SK-N-SH (cell line): ENCODE measurements around the gene TSPAN6. TPM values are rescaled to one million over a fixed set of nuclear protein-coding genes. Genes with fewer than 3 reads are reported as not detected.
A peak's percentile ranks its signal among the peaks of the same experiment; 100 is the strongest.

Experiments
- CTCF ChIA-PET: fragments of 300-600, 350-600 bp; formaldehyde crosslinking; extraction: SDS; loops from one replicate; lab custom pipeline; 2021; lab: Yijun Ruan, JAX
- POLR2A ChIA-PET: fragments of 350-600 bp; sonication (Branson Sonifier 250); formaldehyde crosslinking; extraction: SDS; loops from one replicate; lab custom pipeline; 2020; ENCODE audit warnings: antibody characterized with exemption, inconsistent platforms; lab: Yijun Ruan, JAX
- DNase-seq: peaks from one replicate; pipeline ENCODE4 v3.0.0; 2012
- H2AFZ ChIP-seq: fragments of 200-600 bp; sonication (generic); 2 replicates; pipeline ENCODE4 v1.8.1; 2016; ENCODE audit warnings: antibody characterized with exemption, mild to moderate bottlenecking, low read depth
- H3F3A ChIP-seq: fragments of 200-600 bp; sonication (generic); replicated peaks from 2 replicates; pipeline ENCODE3; 2016; ENCODE audit warnings: antibody characterized with exemption, mild to moderate bottlenecking; ENCODE audit not compliant: insufficient read depth
- H3K27ac ChIP-seq, 2 experiments: fragments of 200-500 bp in 1 of 2; fragments of 200-600 bp in 1 of 2; sonication (Bioruptor generic) in 1 of 2; sonication (generic), shearing (Covaris generic) in 1 of 2; 2 replicates each; pipeline versions ENCODE4 v1.5.1 to v1.6.1; 2014 to 2016; ENCODE audit warnings: low read depth in 2 of 2, inconsistent platforms in 1 of 2, low read length in 1 of 2, mild to moderate bottlenecking in 1 of 2, mixed read lengths in 1 of 2
- H3K27me3 ChIP-seq: fragments of 200-600 bp; sonication (generic), shearing (Covaris generic); 2 replicates; pipeline ENCODE4 v1.6.1; 2016; ENCODE audit warnings: mixed run types; ENCODE audit not compliant: insufficient read depth
- H3K36me3 ChIP-seq, 2 experiments: fragments of 200-500 bp in 1 of 2; fragments of 200-600 bp in 1 of 2; sonication (Bioruptor generic) in 1 of 2; sonication (generic) in 1 of 2; replicated peaks in 1 of 2; 2 replicates each; pipeline versions ENCODE3 to v1.5.1; 2014 to 2016; ENCODE audit warnings: low read length in 1 of 2, mild to moderate bottlenecking in 1 of 2; ENCODE audit not compliant: insufficient read depth in 2 of 2, control insufficient read depth in 1 of 2
- H3K4me1 ChIP-seq, 2 experiments: fragments of 200-500 bp in 1 of 2; fragments of 200-600 bp in 1 of 2; sonication (Bioruptor generic) in 1 of 2; sonication (generic), shearing (Covaris generic) in 1 of 2; 2 replicates each; pipeline versions ENCODE4 v1.5.1 to v1.6.1; 2014 to 2016; ENCODE audit warnings: low read depth in 1 of 2, low read length in 1 of 2, mixed run types in 1 of 2; ENCODE audit not compliant: insufficient read depth in 2 of 2, control insufficient read depth in 1 of 2
- H3K4me2 ChIP-seq: fragments of 200-600 bp; sonication (generic), shearing (Covaris generic); 2 replicates; pipeline ENCODE4 v1.6.1; 2017; ENCODE audit warnings: mixed run types
- H3K4me3 ChIP-seq, 2 experiments: fragments of 200-500 bp in 1 of 2; fragments of 200-600 bp in 1 of 2; sonication (Bioruptor generic) in 1 of 2; sonication (generic), shearing (Covaris generic) in 1 of 2; 2 replicates each; pipeline versions ENCODE4 v1.5.1 to v1.8.1; 2014 to 2016; ENCODE audit warnings: low read depth in 2 of 2, inconsistent platforms in 1 of 2, low read length in 1 of 2, mild to moderate bottlenecking in 1 of 2, mixed read lengths in 1 of 2, moderate library complexity in 1 of 2
- H3K79me2 ChIP-seq: fragments of 200-600 bp; sonication (generic); 2 replicates; pipeline ENCODE4 v1.8.1; 2017; ENCODE audit warnings: mild to moderate bottlenecking; ENCODE audit not compliant: insufficient read depth
- H3K9ac ChIP-seq: fragments of 200-600 bp; sonication (generic); 2 replicates; pipeline ENCODE4 v1.6.1; 2017; ENCODE audit warnings: mixed run types
- H3K9me2 ChIP-seq: fragments of 200-600 bp; sonication (generic); 2 replicates; pipeline ENCODE4 v1.6.1; 2017; ENCODE audit warnings: mixed run types
- H3K9me3 ChIP-seq: fragments of 200-600 bp; sonication (generic); 2 replicates; pipeline ENCODE4 v1.6.1; 2017; ENCODE audit warnings: mixed run types, mild to moderate bottlenecking, moderate library complexity
- H4K20me1 ChIP-seq: fragments of 200-600 bp; sonication (generic); 2 replicates; pipeline ENCODE4 v1.6.1; 2017; ENCODE audit warnings: mild to moderate bottlenecking, mixed run types; ENCODE audit not compliant: insufficient read depth
- EZH2phosphoT487 ChIP-seq: fragments of 200-600 bp; sonication (generic); IDR thresholded peaks from 2 replicates; pipeline ENCODE4 v1.6.1; 2017; ENCODE audit warnings: low read depth, mixed run types, mild to moderate bottlenecking, antibody characterized with exemption, moderate library complexity, borderline replicate concordance
- FOSL2 ChIP-seq: IDR thresholded peaks from 2 replicates; pipeline ENCODE4 v1.4.0; 2012; ENCODE audit warnings: low read depth, mild to moderate bottlenecking, moderate library complexity, borderline replicate concordance
- FOXJ3 ChIP-seq: sonication (generic); formaldehyde crosslinking; IDR thresholded peaks from 2 replicates; pipeline ENCODE4 v1.5.1; 2020; ENCODE audit warnings: mild to moderate bottlenecking, missing genetic modification reagents
- GABPA ChIP-seq: IDR thresholded peaks from 2 replicates; pipeline ENCODE4 v1.4.0; 2012; ENCODE audit warnings: low read depth, mild to moderate bottlenecking
- GATA2 ChIP-seq: sonication (generic); formaldehyde crosslinking; IDR thresholded peaks from 2 replicates; pipeline ENCODE4 v1.5.0; 2020; ENCODE audit warnings: mild to moderate bottlenecking, missing genetic modification reagents
- MXI1 ChIP-seq: IDR thresholded peaks from 2 replicates; pipeline ENCODE4 v1.6.1; 2012; ENCODE audit warnings: mild to moderate bottlenecking, low read depth, low read length, improper control_type of control experiment
- POLR2AphosphoS5 ChIP-seq: IDR thresholded peaks from 2 replicates; pipeline ENCODE4 v1.6.1; 2012; ENCODE audit warnings: low read depth, low read length
- RAD21 ChIP-seq: IDR thresholded peaks from 2 replicates; pipeline ENCODE4 v1.6.1; 2012; ENCODE audit warnings: mild to moderate bottlenecking, low read length
- RFX5 ChIP-seq: IDR thresholded peaks from 2 replicates; pipeline ENCODE4 v1.6.1; 2012; ENCODE audit warnings: mild to moderate bottlenecking, improper control_type of control experiment, low read length
- TAF1 ChIP-seq: IDR thresholded peaks from 2 replicates; pipeline ENCODE4 v1.6.1; 2012; ENCODE audit warnings: low read depth, mild to moderate bottlenecking, low read length, moderate library complexity, borderline replicate concordance
- USF2 ChIP-seq: fragments of 150-350 bp; IDR thresholded peaks from 2 replicates; pipeline ENCODE4 v1.6.1; 2017; ENCODE audit warnings: antibody characterized with exemption, low read length, low read depth, borderline replicate concordance
- WGBS: methylation state at CpG from one replicate; pipeline ENCODE4 v1.1.6; 2017; ENCODE audit warnings: low lambda C conversion rate; 5-methylcytosine and 5-hydroxymethylcytosine counted together
- polyA plus RNA-seq, 3 experiments: library from polyadenylated mRNA; depleted of rRNA; stranded (reverse); fragments of >200 nt; gene quantifications; 2 replicates each; pipeline ENCODE4 v1.2.3, GENCODE V29; 2012
- TF ChIP-seq, protein P1 (sequence below): IDR thresholded peaks from 2 replicates; pipeline ENCODE4 v1.4.0; 2012; ENCODE audit warnings: low read depth, borderline replicate concordance
- TF ChIP-seq, protein P2 (sequence below): IDR thresholded peaks from 2 replicates; pipeline ENCODE4 v1.6.1; 2012; ENCODE audit warnings: mild to moderate bottlenecking, low read depth, low read length, moderate library complexity
- TF ChIP-seq, protein P3 (sequence below): fragments of 150-350 bp; IDR thresholded peaks from 2 replicates; pipeline ENCODE4 v1.6.1; 2016; ENCODE audit warnings: mild to moderate bottlenecking, low read depth, low read length
- TF ChIP-seq, protein P4 (sequence below): fragments of 200-600 bp; sonication (generic); IDR thresholded peaks from 2 replicates; pipeline ENCODE4 v1.6.1; 2017; ENCODE audit warnings: antibody characterized with exemption, mild to moderate bottlenecking, moderate library complexity
- TF ChIP-seq, protein P5 (sequence below): IDR thresholded peaks from 2 replicates; pipeline ENCODE4; 2012

The TSPAN6 gene
- polyA plus RNA-seq, 1 of the 3 experiments (the other 2 are of a cell fraction) = 20.9 TPM

DNA sequence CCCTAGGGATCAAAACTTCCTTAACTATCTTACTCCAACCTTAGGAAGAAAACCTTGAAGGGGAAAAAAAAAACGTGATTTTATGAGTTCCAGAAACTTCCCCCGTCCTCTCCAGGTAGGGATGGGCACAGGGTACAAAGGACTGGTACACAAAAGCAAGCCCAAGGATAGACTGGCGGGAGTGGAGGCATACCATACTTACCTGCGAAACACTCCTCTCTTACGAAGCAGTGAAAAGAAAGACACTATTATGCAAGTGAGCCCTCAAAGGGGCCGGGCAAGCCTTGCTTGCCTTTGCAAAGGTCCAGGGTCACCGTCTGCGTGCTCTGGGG lies 651 bp downstream of the TSPAN6 start (continued):
- TF ChIP-seq, protein P1, sequence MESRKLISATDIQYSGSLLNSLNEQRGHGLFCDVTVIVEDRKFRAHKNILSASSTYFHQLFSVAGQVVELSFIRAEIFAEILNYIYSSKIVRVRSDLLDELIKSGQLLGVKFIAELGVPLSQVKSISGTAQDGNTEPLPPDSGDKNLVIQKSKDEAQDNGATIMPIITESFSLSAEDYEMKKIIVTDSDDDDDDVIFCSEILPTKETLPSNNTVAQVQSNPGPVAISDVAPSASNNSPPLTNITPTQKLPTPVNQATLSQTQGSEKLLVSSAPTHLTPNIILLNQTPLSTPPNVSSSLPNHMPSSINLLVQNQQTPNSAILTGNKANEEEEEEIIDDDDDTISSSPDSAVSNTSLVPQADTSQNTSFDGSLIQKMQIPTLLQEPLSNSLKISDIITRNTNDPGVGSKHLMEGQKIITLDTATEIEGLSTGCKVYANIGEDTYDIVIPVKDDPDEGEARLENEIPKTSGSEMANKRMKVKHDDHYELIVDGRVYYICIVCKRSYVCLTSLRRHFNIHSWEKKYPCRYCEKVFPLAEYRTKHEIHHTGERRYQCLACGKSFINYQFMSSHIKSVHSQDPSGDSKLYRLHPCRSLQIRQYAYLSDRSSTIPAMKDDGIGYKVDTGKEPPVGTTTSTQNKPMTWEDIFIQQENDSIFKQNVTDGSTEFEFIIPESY = no peak
- TF ChIP-seq MXI1 (no peak), EZH2phosphoT487 (no peak)

DNA sequence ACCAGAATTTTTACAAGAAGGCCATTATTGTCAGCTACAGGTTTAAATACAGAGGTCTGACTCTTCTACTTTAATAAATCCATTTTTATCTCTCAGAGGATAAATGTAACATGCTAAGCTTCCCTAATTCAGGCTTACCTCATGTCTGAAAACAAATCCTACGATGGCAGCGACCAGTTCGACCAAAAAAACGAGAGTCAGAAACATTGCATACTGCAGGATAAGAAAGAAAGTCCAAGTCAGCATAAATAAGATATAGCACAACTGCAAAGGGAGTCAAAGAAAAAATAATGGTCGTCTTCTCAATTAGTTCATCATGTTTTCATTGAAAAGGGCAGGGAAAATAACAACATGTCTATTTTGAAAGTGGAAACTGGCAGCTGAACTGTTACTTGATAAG lies 1.6 kb downstream of the TSPAN6 start:
- Histone ChIP-seq H3K9ac (no peak overlapping the region), H3K4me2 (0 out of 2 replicates have a peak overlapping the region, but pooled peaks have one; percentile 73), H3K27ac (no peak overlapping the region), H3K79me2 (no peaks in the 10 kb centered on the region), H3K4me1 (peaks cover 0 to 3% of the 10 kb centered on the region in 2 experiments; a peak in 1 of 4 replicates), H3K9me3 (no peaks in the 10 kb centered on the region), H3K36me3 (peaks cover 0 to 16% of the 10 kb centered on the region in 2 experiments), H3K27me3 (no peaks in the 10 kb centered on the region; the same call in 1 of the 2 replicates), H3K4me3 (no peak overlapping the region), H4K20me1 (no peaks in the 10 kb centered on the region), H3F3A (no peaks in the 10 kb centered on the region), H2AFZ (no peak overlapping the region), H3K9me2 (no peaks in the 10 kb centered on the region)
- DNase-seq = no peak
- CTCF ChIA-PET = no interaction called here
- 48% methylated on average over 5 of the region's 5 CpGs for WGBS
- POLR2A ChIA-PET = no interaction called here
- TF ChIP-seq GATA2 (CRISPR knock-in tag) (no peak), TAF1 (no peak), GABPA (no peak), POLR2AphosphoS5 (no peak), MXI1 (no peak), EZH2phosphoT487 (no peak), RAD21 (no peak), RFX5 (no peak), FOXJ3 (CRISPR knock-in tag) (no peak), FOSL2 (no peak), USF2 (no peak)
- TF ChIP-seq, protein P2, sequence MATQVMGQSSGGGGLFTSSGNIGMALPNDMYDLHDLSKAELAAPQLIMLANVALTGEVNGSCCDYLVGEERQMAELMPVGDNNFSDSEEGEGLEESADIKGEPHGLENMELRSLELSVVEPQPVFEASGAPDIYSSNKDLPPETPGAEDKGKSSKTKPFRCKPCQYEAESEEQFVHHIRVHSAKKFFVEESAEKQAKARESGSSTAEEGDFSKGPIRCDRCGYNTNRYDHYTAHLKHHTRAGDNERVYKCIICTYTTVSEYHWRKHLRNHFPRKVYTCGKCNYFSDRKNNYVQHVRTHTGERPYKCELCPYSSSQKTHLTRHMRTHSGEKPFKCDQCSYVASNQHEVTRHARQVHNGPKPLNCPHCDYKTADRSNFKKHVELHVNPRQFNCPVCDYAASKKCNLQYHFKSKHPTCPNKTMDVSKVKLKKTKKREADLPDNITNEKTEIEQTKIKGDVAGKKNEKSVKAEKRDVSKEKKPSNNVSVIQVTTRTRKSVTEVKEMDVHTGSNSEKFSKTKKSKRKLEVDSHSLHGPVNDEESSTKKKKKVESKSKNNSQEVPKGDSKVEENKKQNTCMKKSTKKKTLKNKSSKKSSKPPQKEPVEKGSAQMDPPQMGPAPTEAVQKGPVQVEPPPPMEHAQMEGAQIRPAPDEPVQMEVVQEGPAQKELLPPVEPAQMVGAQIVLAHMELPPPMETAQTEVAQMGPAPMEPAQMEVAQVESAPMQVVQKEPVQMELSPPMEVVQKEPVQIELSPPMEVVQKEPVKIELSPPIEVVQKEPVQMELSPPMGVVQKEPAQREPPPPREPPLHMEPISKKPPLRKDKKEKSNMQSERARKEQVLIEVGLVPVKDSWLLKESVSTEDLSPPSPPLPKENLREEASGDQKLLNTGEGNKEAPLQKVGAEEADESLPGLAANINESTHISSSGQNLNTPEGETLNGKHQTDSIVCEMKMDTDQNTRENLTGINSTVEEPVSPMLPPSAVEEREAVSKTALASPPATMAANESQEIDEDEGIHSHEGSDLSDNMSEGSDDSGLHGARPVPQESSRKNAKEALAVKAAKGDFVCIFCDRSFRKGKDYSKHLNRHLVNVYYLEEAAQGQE = no peak
- TF ChIP-seq, protein P3, sequence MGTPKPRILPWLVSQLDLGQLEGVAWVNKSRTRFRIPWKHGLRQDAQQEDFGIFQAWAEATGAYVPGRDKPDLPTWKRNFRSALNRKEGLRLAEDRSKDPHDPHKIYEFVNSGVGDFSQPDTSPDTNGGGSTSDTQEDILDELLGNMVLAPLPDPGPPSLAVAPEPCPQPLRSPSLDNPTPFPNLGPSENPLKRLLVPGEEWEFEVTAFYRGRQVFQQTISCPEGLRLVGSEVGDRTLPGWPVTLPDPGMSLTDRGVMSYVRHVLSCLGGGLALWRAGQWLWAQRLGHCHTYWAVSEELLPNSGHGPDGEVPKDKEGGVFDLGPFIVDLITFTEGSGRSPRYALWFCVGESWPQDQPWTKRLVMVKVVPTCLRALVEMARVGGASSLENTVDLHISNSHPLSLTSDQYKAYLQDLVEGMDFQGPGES = no peak
- TF ChIP-seq, protein P4, sequence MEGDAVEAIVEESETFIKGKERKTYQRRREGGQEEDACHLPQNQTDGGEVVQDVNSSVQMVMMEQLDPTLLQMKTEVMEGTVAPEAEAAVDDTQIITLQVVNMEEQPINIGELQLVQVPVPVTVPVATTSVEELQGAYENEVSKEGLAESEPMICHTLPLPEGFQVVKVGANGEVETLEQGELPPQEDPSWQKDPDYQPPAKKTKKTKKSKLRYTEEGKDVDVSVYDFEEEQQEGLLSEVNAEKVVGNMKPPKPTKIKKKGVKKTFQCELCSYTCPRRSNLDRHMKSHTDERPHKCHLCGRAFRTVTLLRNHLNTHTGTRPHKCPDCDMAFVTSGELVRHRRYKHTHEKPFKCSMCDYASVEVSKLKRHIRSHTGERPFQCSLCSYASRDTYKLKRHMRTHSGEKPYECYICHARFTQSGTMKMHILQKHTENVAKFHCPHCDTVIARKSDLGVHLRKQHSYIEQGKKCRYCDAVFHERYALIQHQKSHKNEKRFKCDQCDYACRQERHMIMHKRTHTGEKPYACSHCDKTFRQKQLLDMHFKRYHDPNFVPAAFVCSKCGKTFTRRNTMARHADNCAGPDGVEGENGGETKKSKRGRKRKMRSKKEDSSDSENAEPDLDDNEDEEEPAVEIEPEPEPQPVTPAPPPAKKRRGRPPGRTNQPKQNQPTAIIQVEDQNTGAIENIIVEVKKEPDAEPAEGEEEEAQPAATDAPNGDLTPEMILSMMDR = no peak
- TF ChIP-seq, protein P1 = no peak
- TF ChIP-seq, protein P5, sequence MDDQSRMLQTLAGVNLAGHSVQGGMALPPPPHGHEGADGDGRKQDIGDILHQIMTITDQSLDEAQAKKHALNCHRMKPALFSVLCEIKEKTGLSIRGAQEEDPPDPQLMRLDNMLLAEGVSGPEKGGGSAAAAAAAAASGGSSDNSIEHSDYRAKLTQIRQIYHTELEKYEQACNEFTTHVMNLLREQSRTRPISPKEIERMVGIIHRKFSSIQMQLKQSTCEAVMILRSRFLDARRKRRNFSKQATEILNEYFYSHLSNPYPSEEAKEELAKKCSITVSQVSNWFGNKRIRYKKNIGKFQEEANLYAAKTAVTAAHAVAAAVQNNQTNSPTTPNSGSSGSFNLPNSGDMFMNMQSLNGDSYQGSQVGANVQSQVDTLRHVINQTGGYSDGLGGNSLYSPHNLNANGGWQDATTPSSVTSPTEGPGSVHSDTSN = no peak
